Thoracic aorta (tissue), 2 donors: Measurements from ENCODE around the gene SPHK2. TPM values are rescaled to one million over a fixed set of nuclear protein-coding genes. Genes with fewer than 3 reads are reported as not detected.
A peak's percentile ranks its signal among the peaks of the same experiment; 100 is the strongest.

Experiments
- ATAC-seq: fragments of 150-250 bp; one replicate; pipeline ENCODE4 v1.8.0; 2017; ENCODE audit warnings: low read depth; ENCODE audit not compliant: insufficient number of reproducible peaks, low FRiP score
- DNase-seq: peaks from one replicate; pipeline ENCODE4 v3.0.0-alpha.2; 2020; ENCODE audit warnings: low spot score
- H3K27ac ChIP-seq, 2 donors: fragments of 200-600 bp; sonication (generic); 1 replicate in 1 of 2; 2 replicates in 1 of 2; pipeline ENCODE4 v1.5.1; 2016; ENCODE audit warnings: mild to moderate bottlenecking in 2 of 2, moderate library complexity in 2 of 2
- H3K27me3 ChIP-seq: fragments of 200-600 bp; sonication (generic); replicated peaks from 2 replicates; pipeline ENCODE4 v1.6.0; 2016; ENCODE audit warnings: mild to moderate bottlenecking; ENCODE audit not compliant: insufficient read depth
- H3K36me3 ChIP-seq: fragments of 200-600 bp; sonication (generic); one replicate; pipeline ENCODE4 v1.5.1; 2016
- H3K4me1 ChIP-seq, 2 donors: fragments of 200-600 bp; sonication (generic); 1 replicate in 1 of 2; 2 replicates in 1 of 2; pipeline versions ENCODE4 v1.5.1 to v1.6.0; 2016; ENCODE audit warnings: low read depth in 2 of 2, mild to moderate bottlenecking in 1 of 2; ENCODE audit not compliant: control insufficient read depth in 1 of 2
- H3K4me3 ChIP-seq: fragments of 200-600 bp; sonication (generic); 2 replicates; pipeline ENCODE4 v1.5.1; 2016; ENCODE audit warnings: mild to moderate bottlenecking
- H3K9me3 ChIP-seq: fragments of 200-600 bp; sonication (generic); 2 replicates; pipeline ENCODE4 v1.5.1; 2016
- total RNA-seq, 2 donors: library from RNA; depleted of rRNA; stranded (reverse); fragments of >200 nt; gene quantifications; one replicate each; pipeline versions ENCODE4 v1.1.0 to v1.2.3, GENCODE V29; 2016
- TF ChIP-seq, protein P1 (sequence below): fragments of 200-600 bp; sonication (generic); IDR thresholded peaks from one replicate; pipeline ENCODE4 v1.5.1; 2019; ENCODE audit warnings: antibody characterized with exemption

SPHK2 gene
- total RNA-seq, 2 donors from 2014 or later, result 16.2 to 49.0 TPM

DNA sequence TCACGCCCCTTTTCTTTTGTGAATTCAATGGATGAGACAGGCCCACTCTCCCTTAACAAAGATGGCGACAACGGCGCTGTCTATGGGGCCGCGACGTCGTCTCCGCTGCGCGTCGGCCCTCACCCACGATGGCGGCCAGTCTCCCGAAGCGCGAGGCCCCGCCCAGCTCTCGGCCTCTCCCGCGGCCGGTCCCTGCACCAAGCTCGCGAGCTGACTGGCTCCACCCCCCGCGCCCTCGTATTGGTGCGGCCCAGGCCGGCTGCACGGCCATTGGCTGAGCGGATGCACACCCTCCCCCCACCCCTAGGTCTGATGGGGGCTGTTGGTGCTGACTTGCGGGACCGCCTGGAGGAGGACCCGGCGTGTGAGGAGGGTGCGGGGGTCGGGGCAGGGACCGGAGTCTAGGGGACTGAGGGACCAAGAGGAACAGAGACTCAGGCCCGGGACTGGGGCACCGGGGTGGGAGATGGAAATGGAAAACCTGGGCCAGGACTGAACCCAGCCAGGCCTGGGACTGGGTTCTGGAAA, 4.8 kb downstream of the SPHK2 start:
- peak; percentile 53 for ATAC-seq
- H3K27me3 ChIP-seq, result no peaks in the 10 kb centered on the region
- TF ChIP-seq, protein P1, sequence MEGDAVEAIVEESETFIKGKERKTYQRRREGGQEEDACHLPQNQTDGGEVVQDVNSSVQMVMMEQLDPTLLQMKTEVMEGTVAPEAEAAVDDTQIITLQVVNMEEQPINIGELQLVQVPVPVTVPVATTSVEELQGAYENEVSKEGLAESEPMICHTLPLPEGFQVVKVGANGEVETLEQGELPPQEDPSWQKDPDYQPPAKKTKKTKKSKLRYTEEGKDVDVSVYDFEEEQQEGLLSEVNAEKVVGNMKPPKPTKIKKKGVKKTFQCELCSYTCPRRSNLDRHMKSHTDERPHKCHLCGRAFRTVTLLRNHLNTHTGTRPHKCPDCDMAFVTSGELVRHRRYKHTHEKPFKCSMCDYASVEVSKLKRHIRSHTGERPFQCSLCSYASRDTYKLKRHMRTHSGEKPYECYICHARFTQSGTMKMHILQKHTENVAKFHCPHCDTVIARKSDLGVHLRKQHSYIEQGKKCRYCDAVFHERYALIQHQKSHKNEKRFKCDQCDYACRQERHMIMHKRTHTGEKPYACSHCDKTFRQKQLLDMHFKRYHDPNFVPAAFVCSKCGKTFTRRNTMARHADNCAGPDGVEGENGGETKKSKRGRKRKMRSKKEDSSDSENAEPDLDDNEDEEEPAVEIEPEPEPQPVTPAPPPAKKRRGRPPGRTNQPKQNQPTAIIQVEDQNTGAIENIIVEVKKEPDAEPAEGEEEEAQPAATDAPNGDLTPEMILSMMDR, result no peak
- H3K36me3 ChIP-seq, result peaks cover 3% of the 10 kb centered on the region
- peaks cover 20 to 38% of the 10 kb centered on the region in 2 donors for H3K4me1 ChIP-seq
- no peaks in the 10 kb centered on the region for H3K9me3 ChIP-seq
- H3K4me3 ChIP-seq, result peak overlapping the region; percentile 82
- DNase-seq, result peak; percentile 90
- H3K27ac ChIP-seq, result peak overlapping the region; percentile 68 to 80

DNA sequence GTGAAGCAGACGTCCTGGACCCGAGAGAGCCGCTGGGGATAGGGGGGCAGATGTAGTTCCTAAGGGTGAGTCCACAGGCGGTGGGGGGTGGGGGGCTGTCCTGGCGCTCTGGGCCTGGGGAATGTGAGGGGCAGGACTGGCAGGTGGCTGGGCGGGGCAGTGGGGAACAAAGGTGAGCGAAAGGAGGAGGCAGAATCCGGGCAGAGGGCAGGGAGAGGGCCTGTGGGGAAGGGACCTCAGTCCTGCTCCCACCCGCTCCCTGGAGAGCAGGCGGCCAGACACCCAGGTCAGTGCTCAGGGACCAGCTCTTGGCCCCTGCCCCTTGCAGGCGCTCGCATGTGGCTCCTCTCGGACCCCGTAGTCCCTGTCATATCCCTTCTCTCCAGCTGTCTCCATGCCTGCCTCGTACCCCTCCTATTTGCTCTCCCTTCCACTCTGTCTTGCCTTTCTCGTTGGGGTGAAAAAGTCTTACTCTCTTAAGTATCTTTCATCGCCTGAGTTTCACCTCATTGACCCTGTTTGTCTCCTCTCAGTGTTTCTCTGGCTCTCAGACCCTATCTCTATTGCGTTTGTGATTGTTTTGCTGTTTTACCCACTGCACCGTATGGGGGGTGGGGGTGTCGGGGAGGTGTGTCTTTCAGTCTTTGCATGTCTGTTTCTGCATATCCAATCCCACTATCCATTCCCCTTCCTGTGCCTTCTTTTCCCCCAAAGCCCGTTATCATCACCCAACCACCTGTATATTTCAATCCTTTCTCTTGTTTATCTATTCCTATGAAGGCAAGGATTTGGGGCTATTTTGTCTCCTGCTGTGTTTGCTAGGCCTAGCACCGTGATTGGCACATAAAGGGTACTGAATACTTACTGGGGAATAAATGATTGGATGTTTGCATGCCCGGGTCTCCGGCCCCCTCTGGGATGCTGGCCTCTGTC, 5.8 kb downstream of the SPHK2 start:
- H3K27me3 ChIP-seq, result no peaks in the 10 kb centered on the region
- TF ChIP-seq, protein P1, result no peak
- peaks cover 3% of the 10 kb centered on the region for H3K36me3 ChIP-seq
- peaks cover 24 to 40% of the 10 kb centered on the region in 2 donors for H3K4me1 ChIP-seq
- DNase-seq (no peak), ATAC-seq (no peak)
- no peaks in the 10 kb centered on the region for H3K9me3 ChIP-seq
- H3K27ac ChIP-seq, result peak overlapping the region; percentile 63 to 80
- H3K4me3 ChIP-seq, result peak overlapping the region; percentile 82

DNA sequence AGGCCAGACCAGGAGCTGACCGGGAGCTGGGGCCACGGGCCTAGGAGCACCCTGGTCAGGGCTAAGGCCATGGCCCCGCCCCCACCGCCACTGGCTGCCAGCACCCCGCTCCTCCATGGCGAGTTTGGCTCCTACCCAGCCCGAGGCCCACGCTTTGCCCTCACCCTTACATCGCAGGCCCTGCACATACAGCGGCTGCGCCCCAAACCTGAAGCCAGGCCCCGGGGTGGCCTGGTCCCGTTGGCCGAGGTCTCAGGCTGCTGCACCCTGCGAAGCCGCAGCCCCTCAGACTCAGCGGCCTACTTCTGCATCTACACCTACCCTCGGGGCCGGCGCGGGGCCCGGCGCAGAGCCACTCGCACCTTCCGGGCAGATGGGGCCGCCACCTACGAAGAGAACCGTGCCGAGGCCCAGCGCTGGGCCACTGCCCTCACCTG, 6.6 kb downstream of the SPHK2 start:
- ATAC-seq (no peak), DNase-seq (no peak)
- Histone ChIP-seq H3K4me3 (no peak overlapping the region), H3K27ac (no peak overlapping the region), H3K9me3 (no peaks in the 10 kb centered on the region), H3K27me3 (no peaks in the 10 kb centered on the region), H3K4me1 (peaks cover 30 to 42% of the 10 kb centered on the region in 2 donors), H3K36me3 (peaks cover 3% of the 10 kb centered on the region)
- TF ChIP-seq, protein P1, result no peak

DNA sequence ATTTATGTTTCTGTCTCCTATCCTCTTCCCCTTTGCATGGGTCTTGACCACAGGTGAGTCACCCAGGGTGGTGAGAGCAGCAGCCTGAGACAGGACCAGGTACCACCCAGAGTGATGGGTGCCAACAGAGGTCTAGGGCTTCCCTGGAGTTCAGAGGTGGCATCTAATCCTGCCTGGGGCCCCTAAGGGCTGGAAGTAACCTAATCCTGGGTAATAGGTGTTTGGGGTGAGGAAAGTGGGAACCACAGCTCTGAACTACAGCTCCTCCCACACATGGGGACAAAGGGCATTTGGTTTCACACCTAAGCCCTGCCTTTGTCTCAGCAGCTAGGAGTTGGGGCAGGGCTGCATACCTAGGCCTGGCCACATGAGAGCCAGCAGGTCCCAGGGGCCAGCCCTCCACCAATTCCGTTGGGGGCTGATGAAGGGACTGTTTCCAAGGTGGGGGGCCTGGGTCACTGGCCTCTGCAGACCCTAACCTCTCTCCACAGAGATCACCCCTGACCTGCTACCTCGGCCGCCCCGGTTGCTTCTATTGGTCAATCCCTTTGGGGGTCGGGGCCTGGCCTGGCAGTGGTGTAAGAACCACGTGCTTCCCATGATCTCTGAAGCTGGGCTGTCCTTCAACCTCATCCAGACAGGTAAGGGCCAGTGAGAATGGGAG, 8.0 kb downstream of the SPHK2 start:
- Histone ChIP-seq H3K27ac (no peak overlapping the region), H3K4me3 (no peak overlapping the region), H3K27me3 (no peaks in the 10 kb centered on the region), H3K36me3 (peaks cover 3% of the 10 kb centered on the region), H3K4me1 (peaks cover 36 to 55% of the 10 kb centered on the region in 2 donors), H3K9me3 (no peaks in the 10 kb centered on the region)
- TF ChIP-seq, protein P1, result no peak
- no peak for DNase-seq
- no peak for ATAC-seq

DNA sequence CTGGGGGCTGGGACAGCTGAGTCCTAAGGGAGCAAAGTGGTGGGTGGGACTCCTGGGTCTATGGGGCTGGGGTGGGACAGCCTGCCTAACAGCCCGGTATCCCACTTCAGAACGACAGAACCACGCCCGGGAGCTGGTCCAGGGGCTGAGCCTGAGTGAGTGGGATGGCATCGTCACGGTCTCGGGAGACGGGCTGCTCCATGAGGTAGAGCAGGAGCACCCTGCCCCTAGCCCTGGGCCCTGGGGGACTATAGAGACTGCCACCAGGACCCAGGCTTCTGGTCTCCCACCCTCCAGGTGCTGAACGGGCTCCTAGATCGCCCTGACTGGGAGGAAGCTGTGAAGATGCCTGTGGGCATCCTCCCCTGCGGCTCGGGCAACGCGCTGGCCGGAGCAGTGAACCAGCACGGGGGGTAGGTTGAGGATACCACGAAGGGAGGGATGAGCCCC, 8.6 kb downstream of the SPHK2 start:
- Histone ChIP-seq H3K36me3 (peaks cover 3% of the 10 kb centered on the region), H3K9me3 (no peaks in the 10 kb centered on the region), H3K4me3 (no peak overlapping the region), H3K4me1 (peaks cover 35 to 53% of the 10 kb centered on the region in 2 donors), H3K27me3 (no peaks in the 10 kb centered on the region), H3K27ac (no peak overlapping the region)
- TF ChIP-seq, protein P1, result no peak
- ATAC-seq, result no peak
- DNase-seq, result no peak
